GM23338 (cell line): ENCODE data around the gene FMN2. TPM values are rescaled to one million over a fixed set of nuclear protein-coding genes. Genes with fewer than 3 reads are reported as not detected.

ENCODE experiments used
- ATAC-seq: fragments of 200-7000 bp; cut with Tn5 transposase; 3 replicates; pipeline ENCODE4 v1.9.1; 2020
- DNase-seq: peaks from one replicate; pipeline ENCODE4 v3.0.0-alpha.2; 2015; ENCODE audit warnings: low spot score
- H2AFZ ChIP-seq: fragments of 200-600 bp; sonication (generic); 2 replicates; pipeline ENCODE4 v1.8.0; 2016; ENCODE audit warnings: antibody characterized with exemption, mild to moderate bottlenecking, moderate library complexity
- H3F3A ChIP-seq: fragments of 200-600 bp; sonication (generic); replicated peaks from 2 replicates; pipeline ENCODE4 v1.8.0; 2017; ENCODE audit warnings: antibody characterized with exemption, mixed run types, low read depth
- H3K27ac ChIP-seq: fragments of 200-600 bp; sonication (generic); 2 replicates; pipeline ENCODE4 v1.6.1; 2016; ENCODE audit warnings: low read depth
- H3K27me3 ChIP-seq: fragments of 200-600 bp; sonication (generic); 2 replicates; pipeline ENCODE4 v1.8.0; 2016; ENCODE audit warnings: mild to moderate bottlenecking, mixed run types, moderate library complexity; ENCODE audit not compliant: insufficient read depth
- H3K36me3 ChIP-seq: fragments of 200-600 bp; sonication (generic); 2 replicates; pipeline ENCODE4 v1.8.0; 2016; ENCODE audit warnings: mild to moderate bottlenecking; ENCODE audit not compliant: insufficient read depth
- H3K4me1 ChIP-seq: fragments of 200-600 bp; sonication (generic); 2 replicates; pipeline ENCODE4 v1.8.0; 2016; ENCODE audit warnings: mild to moderate bottlenecking, moderate library complexity; ENCODE audit not compliant: insufficient read depth
- H3K4me2 ChIP-seq: fragments of 200-600 bp; sonication (generic); 2 replicates; pipeline ENCODE4 v1.7.1; 2017; ENCODE audit warnings: mixed run types
- H3K4me3 ChIP-seq: fragments of 200-600 bp; sonication (generic); 2 replicates; pipeline ENCODE4 v1.6.1; 2016; ENCODE audit warnings: mixed run types
- H3K79me2 ChIP-seq: fragments of 200-600 bp; sonication (generic); replicated peaks from 2 replicates; pipeline ENCODE4 v1.8.0; 2017; ENCODE audit warnings: mild to moderate bottlenecking; ENCODE audit not compliant: insufficient read depth
- H3K9me2 ChIP-seq: fragments of 200-600 bp; sonication (generic); 2 replicates; pipeline ENCODE4 v1.8.0; 2017; ENCODE audit not compliant: insufficient read depth
- H4K20me1 ChIP-seq: fragments of 200-600 bp; sonication (generic); replicated peaks from 2 replicates; pipeline ENCODE4 v1.8.0; 2017; ENCODE audit warnings: mild to moderate bottlenecking; ENCODE audit not compliant: insufficient read depth
- H3K27ac Mint-ChIP-seq: 2 replicates; pipeline ENCODE4 v1.8.0; 2020; ENCODE audit warnings: inconsistent platforms, mild to moderate bottlenecking, moderate library complexity, mixed read lengths
- H3K27me3 Mint-ChIP-seq: 3 replicates; pipeline ENCODE4 v1.8.0; 2022; ENCODE audit warnings: low read depth, mild to moderate bottlenecking, moderate library complexity, mixed read lengths, inconsistent platforms; ENCODE audit not compliant: insufficient read depth, poor library complexity
- H3K36me3 Mint-ChIP-seq: 3 replicates; pipeline ENCODE4 v1.8.0; 2021; ENCODE audit warnings: low read depth, mild to moderate bottlenecking, inconsistent platforms, moderate library complexity, mixed read lengths
- H3K4me1 Mint-ChIP-seq: 3 replicates; pipeline ENCODE4 v1.8.0; 2020; ENCODE audit warnings: mild to moderate bottlenecking, inconsistent platforms, mixed read lengths
- H3K4me3 Mint-ChIP-seq: 3 replicates; pipeline ENCODE4 v1.8.0; 2021; ENCODE audit warnings: moderate library complexity, mild to moderate bottlenecking, inconsistent platforms, mixed read lengths
- H3K9me3 Mint-ChIP-seq: 3 replicates; pipeline ENCODE4 v1.8.0; 2020; ENCODE audit warnings: moderate library complexity, mild to moderate bottlenecking, inconsistent platforms, mixed read lengths
- CREB1 ChIP-seq: fragments of 250-450 bp; sonication (Bioruptor Pico); IDR thresholded peaks from 2 replicates; pipeline ENCODE4 v1.5.0; 2020; ENCODE audit warnings: low read depth, mild to moderate bottlenecking, moderate library complexity
- CTCF ChIP-seq, 2 experiments: fragments of 200-600 bp in 1 of 2; sonication (generic) in 1 of 2; conservative IDR thresholded peaks; 2 replicates each; pipeline versions ENCODE4 v1.5.1 to v1.6.1; 2016 to 2017; ENCODE audit warnings: antibody characterized with exemption in 2 of 2, low read depth in 2 of 2, mild to moderate bottlenecking in 2 of 2, moderate library complexity in 1 of 2
- ETS1 ChIP-seq: IDR thresholded peaks from 2 replicates; pipeline ENCODE4 v1.6.1; 2016; ENCODE audit warnings: antibody characterized with exemption
- EZH2 ChIP-seq: fragments of 200-600 bp; sonication (generic); IDR thresholded peaks from one replicate; pipeline ENCODE4 v1.8.0; 2017; ENCODE audit warnings: antibody characterized with exemption, mild to moderate bottlenecking, low read depth; ENCODE audit not compliant: unreplicated experiment
- EZH2phosphoT487 ChIP-seq: fragments of 200-600 bp; sonication (generic); IDR thresholded peaks from one replicate; pipeline ENCODE4 v1.8.1; 2018; ENCODE audit warnings: antibody characterized with exemption; ENCODE audit not compliant: unreplicated experiment
- JUNB ChIP-seq: IDR thresholded peaks from one replicate; pipeline ENCODE4 v1.6.1; 2016; ENCODE audit warnings: antibody characterized with exemption; ENCODE audit not compliant: unreplicated experiment
- NANOG ChIP-seq: IDR thresholded peaks from 2 replicates; pipeline ENCODE4 v1.6.1; 2016; ENCODE audit warnings: antibody characterized with exemption, borderline replicate concordance
- POLR2AphosphoS5 ChIP-seq: IDR thresholded peaks from 2 replicates; pipeline ENCODE4 v1.6.1; 2016; ENCODE audit warnings: antibody characterized with exemption, low read depth
- REST ChIP-seq: IDR thresholded peaks from one replicate; pipeline ENCODE4 v1.6.1; 2018; ENCODE audit warnings: antibody characterized with exemption; ENCODE audit not compliant: unreplicated experiment
- STAT1 ChIP-seq: IDR thresholded peaks from one replicate; pipeline ENCODE4 v1.6.1; 2016; ENCODE audit warnings: antibody characterized with exemption; ENCODE audit not compliant: unreplicated experiment
- ZNF114 ChIP-seq: fragments of 250-450 bp; sonication (Bioruptor Pico); IDR thresholded peaks from 2 replicates; pipeline ENCODE4 v1.5.0; 2020; ENCODE audit warnings: mild to moderate bottlenecking, moderate library complexity
- ZNF331 ChIP-seq: fragments of 250-450 bp; sonication (Bioruptor Pico); IDR thresholded peaks from 2 replicates; pipeline ENCODE4 v1.5.0; 2020; ENCODE audit warnings: low read depth, mild to moderate bottlenecking, moderate library complexity
- ZNF462 ChIP-seq: fragments of 250-450 bp; sonication (Bioruptor Pico); IDR thresholded peaks from 2 replicates; pipeline ENCODE4 v1.5.0; 2020; ENCODE audit warnings: mild to moderate bottlenecking, moderate library complexity
- polyA plus RNA-seq: library from polyadenylated mRNA; unstranded; fragments of >200 nt; fragmentation: Nextera tagmentation; extraction: Ambion mirVana; gene quantifications from 2 replicates; pipeline ENCODE4 v1.2.1, GENCODE V29; 2016
- total RNA-seq: library from RNA; depleted of rRNA; stranded (reverse); fragments of >200 nt; shearing (Covaris generic); gene quantifications from 2 replicates; pipeline ENCODE4 v1.2.3, GENCODE V29; 2014

FMN2 gene
- total and polyA plus RNA-seq, 2 experiments from 2014 or later: 1.5 to 2.5 TPM

- no peaks in the 10 kb centered on the region for H4K20me1 ChIP-seq
- H3K27me3 ChIP-seq: peaks cover 1% of the 10 kb centered on the region; the same call in 1 of the 2 replicates
- no peaks in the 10 kb centered on the region for H3K36me3 Mint-ChIP-seq
- peaks cover 4% of the 10 kb centered on the region for H3K27me3 Mint-ChIP-seq
- ATAC-seq: no peak
- H3K27ac Mint-ChIP-seq: no peak overlapping the region
- H3K9me2 ChIP-seq: no peaks in the 10 kb centered on the region
- no peaks in the 10 kb centered on the region for H3K9me3 Mint-ChIP-seq
- no peak overlapping the region for H3K4me2 ChIP-seq
- no peaks in the 10 kb centered on the region for H3F3A ChIP-seq
- H3K36me3 ChIP-seq: no peaks in the 10 kb centered on the region
- DNase-seq: no peak
- H3K4me3 Mint-ChIP-seq: no peak overlapping the region
- no peak overlapping the region for H3K27ac ChIP-seq
- H2AFZ ChIP-seq: no peak overlapping the region
- TF ChIP-seq ZNF462 (no peak), CREB1 (no peak), EZH2 (no peak), EZH2phosphoT487 (no peak), CTCF (conservative IDR thresholded peaks at IDR 0.05; ENCODE audit: low read depth in 2 of 2) (no peak), NANOG (no peak), POLR2AphosphoS5 (no peak), REST (no peak), ZNF114 (CRISPR knock-in tag) (no peak), ZNF331 (no peak), ETS1 (no peak), STAT1 (no peak), JUNB (no peak)
- no peaks in the 10 kb centered on the region for H3K4me1 ChIP-seq
- H3K4me3 ChIP-seq: no peak overlapping the region
- no peaks in the 10 kb centered on the region for H3K79me2 ChIP-seq
- H3K4me1 Mint-ChIP-seq: no peaks in the 10 kb centered on the region
Measured at GRCh38 chr1:240484804-240485443, 393.2 kb downstream of the FMN2 start.
